ENCODE measurements around the gene BICC1. TPM values are rescaled to one million over a fixed set of nuclear protein-coding genes. Genes with fewer than 3 reads are reported as not detected.

Gene BICC1
- total RNA-seq, 1 experiment from 2014 or later: not detected

DNA sequence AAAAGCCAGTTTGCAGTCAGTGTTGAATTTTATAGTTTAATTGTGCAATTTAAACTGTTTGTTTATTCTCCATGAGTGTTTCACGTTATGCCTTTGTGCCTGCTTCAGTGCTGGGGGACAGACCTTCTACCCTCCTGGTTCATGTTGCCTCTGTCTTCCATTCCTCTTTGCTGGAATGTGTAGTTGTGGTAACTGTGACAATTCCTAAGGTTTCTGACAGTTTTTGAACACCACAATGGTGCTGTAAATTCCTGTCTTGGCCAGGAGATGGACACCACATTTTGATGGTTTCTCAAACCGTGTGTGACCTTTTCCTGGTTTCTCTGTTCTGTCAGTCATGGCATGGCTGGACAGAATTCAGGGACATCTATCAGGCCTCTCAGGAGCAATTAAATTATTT is 201.7 kb downstream of the BICC1 start (continued):
- no peak for TF ChIP-seq RAD21 (IDR thresholded peaks at IDR 0.05; ENCODE audit: low read depth)
- no peak for TF ChIP-seq ZBTB33 (IDR thresholded peaks at IDR 0.05; ENCODE audit: extremely low read depth, insufficient replicate concordance, low read length)
- TF ChIP-seq ATF3 (IDR thresholded peaks at IDR 0.05): no peak
- no peak for TF ChIP-seq CBX3 (IDR thresholded peaks at IDR 0.05; ENCODE audit: low read depth)
- TF ChIP-seq FOSL1 (IDR thresholded peaks at IDR 0.05; ENCODE audit: low read depth): no peak
- no peak for TF ChIP-seq JUND (IDR thresholded peaks at IDR 0.05)
- TF ChIP-seq SP1 (IDR thresholded peaks at IDR 0.05; ENCODE audit: low read depth): no peak
- TF ChIP-seq POLR2A (IDR thresholded peaks at IDR 0.05; ENCODE audit: borderline replicate concordance, extremely low read depth, insufficient read depth, insufficient read length): no peak

DNA sequence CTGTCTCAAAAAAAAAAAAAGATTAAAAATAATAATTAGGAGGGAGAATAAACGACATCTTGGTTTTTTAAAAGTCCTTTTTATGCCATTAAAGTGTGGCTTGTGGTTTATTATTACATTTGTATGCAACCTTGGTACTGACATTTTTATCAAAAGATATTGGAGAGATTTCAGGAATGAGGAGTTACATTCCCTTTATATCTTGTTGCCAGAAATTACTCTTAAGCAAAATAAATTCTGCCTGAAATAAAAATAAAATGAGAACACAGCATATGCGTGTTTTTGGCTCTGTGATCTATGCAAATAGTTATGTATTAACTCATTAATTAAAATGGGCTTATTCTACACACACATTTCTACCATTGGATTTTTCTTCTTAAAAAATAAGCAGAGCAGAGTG is 202.4 kb downstream of the BICC1 start:
- intact Hi-C loops (cut with micrococcal nuclease): no loop called here
- TF ChIP-seq RAD21 (IDR thresholded peaks at IDR 0.05; ENCODE audit: low read depth) (no peak), ATF3 (IDR thresholded peaks at IDR 0.05) (no peak), POLR2A (IDR thresholded peaks at IDR 0.05; ENCODE audit: borderline replicate concordance, extremely low read depth, insufficient read depth, insufficient read length) (no peak), EZH2phosphoT487 (IDR thresholded peaks at IDR 0.05; ENCODE audit: borderline replicate concordance) (no peak), SP1 (IDR thresholded peaks at IDR 0.05; ENCODE audit: low read depth) (no peak), EGR1 (IDR thresholded peaks at IDR 0.05; ENCODE audit: low read depth) (no peak), TCF7L2 (IDR thresholded peaks at IDR 0.05; ENCODE audit: borderline replicate concordance, extremely low read depth, insufficient read depth, insufficient read length) (no peak), SIN3A (IDR thresholded peaks at IDR 0.05; ENCODE audit: low read depth) (no peak), CEBPB (IDR thresholded peaks at IDR 0.05; ENCODE audit: low read depth) (no peak), SRF (IDR thresholded peaks at IDR 0.05; ENCODE audit: low read depth) (no peak), FOSL1 (IDR thresholded peaks at IDR 0.05; ENCODE audit: low read depth) (no peak), ELF1 (IDR thresholded peaks at IDR 0.05; ENCODE audit: borderline replicate concordance, low read depth) (no peak), YY1 (IDR thresholded peaks at IDR 0.05; ENCODE audit: extremely low read depth, insufficient replicate concordance, low read depth, low read length) (no peak)
- TF ChIP-seq, protein P1, sequence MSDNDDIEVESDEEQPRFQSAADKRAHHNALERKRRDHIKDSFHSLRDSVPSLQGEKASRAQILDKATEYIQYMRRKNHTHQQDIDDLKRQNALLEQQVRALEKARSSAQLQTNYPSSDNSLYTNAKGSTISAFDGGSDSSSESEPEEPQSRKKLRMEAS (IDR thresholded peaks at IDR 0.05): no peak

More for the DNA sequence above, 202.4 kb downstream of the BICC1 start:
- Histone ChIP-seq H3K79me2 (ENCODE audit: insufficient read depth, low read length) (no peaks in the 10 kb centered on the region), H2AFZ (ENCODE audit: low read depth, low read length, poor library complexity, severe bottlenecking) (no peak overlapping the region), H4K20me1 (ENCODE audit: insufficient read depth) (no peaks in the 10 kb centered on the region), H3K9me3 (ENCODE audit: control insufficient read depth in 1 of 2, insufficient read depth in 1 of 2, low read depth in 1 of 2, low read length in 2 of 2) (no peaks in the 10 kb centered on the region), H3K36me3 (ENCODE audit: control insufficient read depth in 1 of 2, insufficient read depth in 2 of 2, low read length in 2 of 2) (no peaks in the 10 kb centered on the region), H3K9ac (ENCODE audit: low read length) (no peak overlapping the region), H3K9me2 (ENCODE audit: insufficient read depth) (no peaks in the 10 kb centered on the region), H3K27me3 (ENCODE audit: insufficient read depth, low read length) (peaks cover 10% of the 10 kb centered on the region; the same call in 1 of the 2 replicates), H3K27ac (ENCODE audit: low read depth, low read length) (no peak overlapping the region), H3K4me2 (ENCODE audit: low read length) (no peak overlapping the region), H3K4me3 (replicated peaks in 1 of 2; ENCODE audit: low read depth in 1 of 2, low read length in 2 of 2) (no peak overlapping the region), H3K4me1 (ENCODE audit: control insufficient read depth in 1 of 2, insufficient read depth in 2 of 2, low read length in 2 of 2) (no peaks in the 10 kb centered on the region)
- POLR2A ChIA-PET: no interaction called here
- CTCF ChIA-PET: no interaction called here
- RAD21 ChIA-PET (ENCODE audit: low non-redundant PET in 1 of 2, low total read pairs in 2 of 2, uncharacterized antibody in 2 of 2, unreplicated experiment in 2 of 2): no interaction called here
- DNase-seq (ENCODE audit: low read depth, low spot score) (no peak), ATAC-seq (no peak)
- BruUV-seq (replicated peaks): no TSS peak
